ENCODE measurements around the gene NAV1. TPM values are rescaled to one million over a fixed set of nuclear protein-coding genes. Genes with fewer than 3 reads are reported as not detected.

The NAV1 gene
- total and polyA plus RNA-seq, 4 donors: 1.1 to 2.0 (median 1.3) TPM

DNA sequence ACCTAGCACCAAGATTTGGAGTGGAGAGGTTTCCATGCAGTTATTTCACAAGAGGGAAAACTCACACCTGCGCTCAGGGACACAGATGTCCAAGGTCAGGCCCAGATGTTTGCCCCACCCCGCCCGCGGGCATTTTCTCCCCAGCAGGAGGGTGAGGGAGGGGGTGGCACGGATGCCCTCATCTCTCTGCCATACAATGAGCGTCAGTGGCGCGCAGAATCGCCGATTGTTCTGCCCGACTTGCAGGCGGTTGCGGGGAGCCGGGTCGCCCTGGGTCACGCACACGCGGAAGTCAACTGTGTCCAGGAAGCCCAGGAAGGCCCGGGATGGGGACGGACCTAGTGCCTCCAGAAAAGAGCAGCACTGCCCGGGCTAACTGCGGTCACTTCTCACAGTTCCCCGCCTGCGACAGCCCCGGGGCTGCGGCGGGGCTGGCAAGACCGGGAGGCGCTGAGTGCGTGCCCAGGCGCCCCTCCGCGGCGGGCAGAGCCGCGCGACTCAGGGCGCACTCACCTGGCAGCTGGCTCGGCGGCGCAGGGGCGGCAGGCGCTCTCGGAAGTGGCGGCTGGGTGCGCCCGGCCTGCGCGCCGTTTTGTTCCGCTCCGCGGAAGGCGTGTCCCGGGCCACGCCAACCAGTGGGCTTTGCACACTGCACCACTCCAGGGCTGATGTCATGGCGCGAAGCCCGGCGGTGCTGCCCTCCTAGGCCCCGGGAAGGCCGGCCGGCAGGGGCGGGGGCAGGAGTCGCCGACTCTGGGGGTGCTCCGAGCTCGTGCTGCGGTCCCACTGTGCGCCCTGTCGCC is 32.2 kb upstream of the NAV1 start, which contains the start of gene CSRP1:
Gene CSRP1, minus strand, starts transcription at position 567 of the 803 bp plus-strand sequence. CDS start 10,820 bp downstream, outside the sequence.
- peaks cover 21 to 63% (median 56%) of the 10 kb centered on the region in 4 donors for H3K4me1 ChIP-seq (ENCODE audit: control insufficient read depth in 4 of 4, insufficient read depth in 4 of 4, low read length in 3 of 4)
- WGBS: under 1% methylated on average over 71 of the region's 71 CpGs
- H3K27ac ChIP-seq (ENCODE audit: low read depth in 1 of 2, low read length in 2 of 2): peak within 1 kb of the TSS; percentile 93 to 97
- peak; percentile 80 for DNase-seq (ENCODE audit: low spot score)
- H3K9me3 ChIP-seq (ENCODE audit: control insufficient read depth in 4 of 4, low read length in 3 of 4): no peaks in the 10 kb centered on the region
- peak within 1 kb of the TSS; percentile 56 to 58 for H3K9ac ChIP-seq (ENCODE audit: low read depth in 1 of 2, low read length in 2 of 2)
- H3K36me3 ChIP-seq (ENCODE audit: control insufficient read depth in 4 of 4, insufficient read depth in 3 of 4, low read depth in 1 of 4, low read length in 3 of 4): no peaks in the 10 kb centered on the region
- TF ChIP-seq RXRA (IDR thresholded peaks at IDR 0.05): peak; percentile 28 to 56
- TF ChIP-seq GABPA (IDR thresholded peaks at IDR 0.05 in 1 of 2, conservative IDR thresholded peaks at IDR 0.05 in 1 of 2): no peak
- TF ChIP-seq, protein P1, sequence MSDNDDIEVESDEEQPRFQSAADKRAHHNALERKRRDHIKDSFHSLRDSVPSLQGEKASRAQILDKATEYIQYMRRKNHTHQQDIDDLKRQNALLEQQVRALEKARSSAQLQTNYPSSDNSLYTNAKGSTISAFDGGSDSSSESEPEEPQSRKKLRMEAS (IDR thresholded peaks at IDR 0.05): peak; percentile 45
- TF ChIP-seq JUND (IDR thresholded peaks at IDR 0.05): peak in 1 of 2 donors; percentile 24
- no peak for TF ChIP-seq EGR1 (IDR thresholded peaks at IDR 0.05; ENCODE audit: low read depth in 2 of 2)
- TF ChIP-seq FOXA2 (IDR thresholded peaks at IDR 0.05): no peak
- no peak for TF ChIP-seq TAF1 (conservative IDR thresholded peaks at IDR 0.05)
- TF ChIP-seq, protein P2, sequence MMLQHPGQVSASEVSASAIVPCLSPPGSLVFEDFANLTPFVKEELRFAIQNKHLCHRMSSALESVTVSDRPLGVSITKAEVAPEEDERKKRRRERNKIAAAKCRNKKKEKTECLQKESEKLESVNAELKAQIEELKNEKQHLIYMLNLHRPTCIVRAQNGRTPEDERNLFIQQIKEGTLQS (IDR thresholded peaks at IDR 0.05): no peak
- TF ChIP-seq, protein P3, sequence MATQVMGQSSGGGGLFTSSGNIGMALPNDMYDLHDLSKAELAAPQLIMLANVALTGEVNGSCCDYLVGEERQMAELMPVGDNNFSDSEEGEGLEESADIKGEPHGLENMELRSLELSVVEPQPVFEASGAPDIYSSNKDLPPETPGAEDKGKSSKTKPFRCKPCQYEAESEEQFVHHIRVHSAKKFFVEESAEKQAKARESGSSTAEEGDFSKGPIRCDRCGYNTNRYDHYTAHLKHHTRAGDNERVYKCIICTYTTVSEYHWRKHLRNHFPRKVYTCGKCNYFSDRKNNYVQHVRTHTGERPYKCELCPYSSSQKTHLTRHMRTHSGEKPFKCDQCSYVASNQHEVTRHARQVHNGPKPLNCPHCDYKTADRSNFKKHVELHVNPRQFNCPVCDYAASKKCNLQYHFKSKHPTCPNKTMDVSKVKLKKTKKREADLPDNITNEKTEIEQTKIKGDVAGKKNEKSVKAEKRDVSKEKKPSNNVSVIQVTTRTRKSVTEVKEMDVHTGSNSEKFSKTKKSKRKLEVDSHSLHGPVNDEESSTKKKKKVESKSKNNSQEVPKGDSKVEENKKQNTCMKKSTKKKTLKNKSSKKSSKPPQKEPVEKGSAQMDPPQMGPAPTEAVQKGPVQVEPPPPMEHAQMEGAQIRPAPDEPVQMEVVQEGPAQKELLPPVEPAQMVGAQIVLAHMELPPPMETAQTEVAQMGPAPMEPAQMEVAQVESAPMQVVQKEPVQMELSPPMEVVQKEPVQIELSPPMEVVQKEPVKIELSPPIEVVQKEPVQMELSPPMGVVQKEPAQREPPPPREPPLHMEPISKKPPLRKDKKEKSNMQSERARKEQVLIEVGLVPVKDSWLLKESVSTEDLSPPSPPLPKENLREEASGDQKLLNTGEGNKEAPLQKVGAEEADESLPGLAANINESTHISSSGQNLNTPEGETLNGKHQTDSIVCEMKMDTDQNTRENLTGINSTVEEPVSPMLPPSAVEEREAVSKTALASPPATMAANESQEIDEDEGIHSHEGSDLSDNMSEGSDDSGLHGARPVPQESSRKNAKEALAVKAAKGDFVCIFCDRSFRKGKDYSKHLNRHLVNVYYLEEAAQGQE (IDR thresholded peaks at IDR 0.05): peak; percentile 18
- TF ChIP-seq, protein P4, sequence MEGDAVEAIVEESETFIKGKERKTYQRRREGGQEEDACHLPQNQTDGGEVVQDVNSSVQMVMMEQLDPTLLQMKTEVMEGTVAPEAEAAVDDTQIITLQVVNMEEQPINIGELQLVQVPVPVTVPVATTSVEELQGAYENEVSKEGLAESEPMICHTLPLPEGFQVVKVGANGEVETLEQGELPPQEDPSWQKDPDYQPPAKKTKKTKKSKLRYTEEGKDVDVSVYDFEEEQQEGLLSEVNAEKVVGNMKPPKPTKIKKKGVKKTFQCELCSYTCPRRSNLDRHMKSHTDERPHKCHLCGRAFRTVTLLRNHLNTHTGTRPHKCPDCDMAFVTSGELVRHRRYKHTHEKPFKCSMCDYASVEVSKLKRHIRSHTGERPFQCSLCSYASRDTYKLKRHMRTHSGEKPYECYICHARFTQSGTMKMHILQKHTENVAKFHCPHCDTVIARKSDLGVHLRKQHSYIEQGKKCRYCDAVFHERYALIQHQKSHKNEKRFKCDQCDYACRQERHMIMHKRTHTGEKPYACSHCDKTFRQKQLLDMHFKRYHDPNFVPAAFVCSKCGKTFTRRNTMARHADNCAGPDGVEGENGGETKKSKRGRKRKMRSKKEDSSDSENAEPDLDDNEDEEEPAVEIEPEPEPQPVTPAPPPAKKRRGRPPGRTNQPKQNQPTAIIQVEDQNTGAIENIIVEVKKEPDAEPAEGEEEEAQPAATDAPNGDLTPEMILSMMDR (IDR thresholded peaks at IDR 0.05; ENCODE audit: low read depth, low read length, missing input control): no peak
- TF ChIP-seq SP1 (IDR thresholded peaks at IDR 0.05): peak; percentile 34
- TF ChIP-seq HNF4A (conservative IDR thresholded peaks at IDR 0.05): peak; percentile 30 to 54
- TF ChIP-seq NR2F2 (IDR thresholded peaks at IDR 0.05): no peak
- TF ChIP-seq, protein P5, sequence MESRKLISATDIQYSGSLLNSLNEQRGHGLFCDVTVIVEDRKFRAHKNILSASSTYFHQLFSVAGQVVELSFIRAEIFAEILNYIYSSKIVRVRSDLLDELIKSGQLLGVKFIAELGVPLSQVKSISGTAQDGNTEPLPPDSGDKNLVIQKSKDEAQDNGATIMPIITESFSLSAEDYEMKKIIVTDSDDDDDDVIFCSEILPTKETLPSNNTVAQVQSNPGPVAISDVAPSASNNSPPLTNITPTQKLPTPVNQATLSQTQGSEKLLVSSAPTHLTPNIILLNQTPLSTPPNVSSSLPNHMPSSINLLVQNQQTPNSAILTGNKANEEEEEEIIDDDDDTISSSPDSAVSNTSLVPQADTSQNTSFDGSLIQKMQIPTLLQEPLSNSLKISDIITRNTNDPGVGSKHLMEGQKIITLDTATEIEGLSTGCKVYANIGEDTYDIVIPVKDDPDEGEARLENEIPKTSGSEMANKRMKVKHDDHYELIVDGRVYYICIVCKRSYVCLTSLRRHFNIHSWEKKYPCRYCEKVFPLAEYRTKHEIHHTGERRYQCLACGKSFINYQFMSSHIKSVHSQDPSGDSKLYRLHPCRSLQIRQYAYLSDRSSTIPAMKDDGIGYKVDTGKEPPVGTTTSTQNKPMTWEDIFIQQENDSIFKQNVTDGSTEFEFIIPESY (IDR thresholded peaks at IDR 0.05): no peak
- no peak for TF ChIP-seq RAD21 (IDR thresholded peaks at IDR 0.05)
- TF ChIP-seq FOXA1 (IDR thresholded peaks at IDR 0.05): peak; percentile 25
- TF ChIP-seq YY1 (IDR thresholded peaks at IDR 0.05): peak; percentile 73
- TF ChIP-seq HNF4G (IDR thresholded peaks at IDR 0.05): no peak
- no peaks in the 10 kb centered on the region for H3K27me3 ChIP-seq (ENCODE audit: control insufficient read depth in 4 of 4, insufficient read depth in 4 of 4, low read length in 3 of 4)
- H3K4me3 ChIP-seq (ENCODE audit: low read depth in 1 of 3, low read length in 3 of 3): peak within 1 kb of the TSS; percentile 82 to 96 (median 87)
